HG03354 (cell line): ENCODE measurements around the gene DENR.

Experiments
- ATAC-seq: cut with Tn5 transposase; IDR thresholded peaks from one replicate; pipeline ENCODE4 v1.9.1; 2021; ENCODE audit warnings: mild to moderate bottlenecking; ENCODE audit not compliant: unreplicated experiment, poor library complexity, severe bottlenecking

Gene DENR

GRCh38 chr12:122807651-122808050, 55.0 kb downstream of the DENR start:
- ATAC-seq, result no peak

GRCh38 chr12:122811777-122812176, 59.2 kb downstream of the DENR start:
- ATAC-seq, result no peak

- ATAC-seq, result peak; percentile 55
Observed at GRCh38 chr12:122813310-122813713, 60.7 kb downstream of the DENR start.

GRCh38 chr12:122819209-122819785, 66.7 kb downstream of the DENR start:
- ATAC-seq, result no peak

GRCh38 chr12:122820138-122820537, 67.5 kb downstream of the DENR start:
- no peak for ATAC-seq
